Skeletal muscle tissue (tissue), 4 donors: ENCODE results near the gene CCDC60. TPM values are rescaled to one million over a fixed set of nuclear protein-coding genes. Genes with fewer than 3 reads are reported as not detected.

ENCODE experiments used
- H3K27ac ChIP-seq: one replicate; pipeline ENCODE4 v1.7.0; 2013; ENCODE audit warnings: mild to moderate bottlenecking, low read depth, low read length, inconsistent platforms
- H3K27me3 ChIP-seq, 3 donors: one replicate each; pipeline ENCODE4 v1.7.0; 2013; ENCODE audit warnings: low read length in 3 of 3; ENCODE audit not compliant: control insufficient read depth in 3 of 3, insufficient read depth in 3 of 3
- H3K36me3 ChIP-seq, 3 donors: one replicate each; pipeline ENCODE4 v1.7.0; 2013; ENCODE audit warnings: low read length in 3 of 3; ENCODE audit not compliant: control insufficient read depth in 3 of 3, insufficient read depth in 3 of 3
- H3K4me1 ChIP-seq, 3 donors: one replicate each; pipeline ENCODE4 v1.7.0; 2013; ENCODE audit warnings: low read length in 3 of 3, mild to moderate bottlenecking in 3 of 3; ENCODE audit not compliant: control insufficient read depth in 3 of 3, insufficient read depth in 3 of 3
- H3K4me3 ChIP-seq, 3 donors: one replicate each; pipeline ENCODE4 v1.7.0; 2013; ENCODE audit warnings: low read length in 3 of 3
- H3K9ac ChIP-seq, 3 donors: one replicate each; pipeline ENCODE4 v1.7.0; 2013; ENCODE audit warnings: low read length in 3 of 3, mild to moderate bottlenecking in 3 of 3, moderate library complexity in 2 of 3, low read depth in 1 of 3
- H3K9me3 ChIP-seq, 3 donors: one replicate each; pipeline ENCODE4 v1.7.0; 2013; ENCODE audit warnings: low read length in 3 of 3; ENCODE audit not compliant: control insufficient read depth in 3 of 3
- total RNA-seq: library from RNA; depleted of rRNA; stranded (reverse); fragments of >200 nt; gene quantifications from one replicate; pipeline ENCODE4 v1.2.3, GENCODE V29; 2014
- donor health status: Osteomylitis.

CCDC60 gene
- total RNA-seq, 1 donor from 2014 or later: not detected

- H3K4me3 ChIP-seq: no peak overlapping the region
- H3K27me3 ChIP-seq: no peaks in the 10 kb centered on the region
- H3K27ac ChIP-seq: no peak overlapping the region
- no peaks in the 10 kb centered on the region for H3K36me3 ChIP-seq
- H3K9ac ChIP-seq: no peak overlapping the region
- no peaks in the 10 kb centered on the region for H3K9me3 ChIP-seq
- H3K4me1 ChIP-seq: peaks cover 3 to 10% (median 4%) of the 10 kb centered on the region in 3 donors
These were observed 41.3 kb downstream of the CCDC60 start for GRCh38 chr12:119375883-119376190.

GRCh38 chr12:119378903-119379302 is 44.4 kb downstream of the CCDC60 start:
- no peak overlapping the region for H3K4me3 ChIP-seq
- H3K27me3 ChIP-seq: no peaks in the 10 kb centered on the region
- peaks cover 3 to 10% (median 4%) of the 10 kb centered on the region in 3 donors for H3K4me1 ChIP-seq
- H3K27ac ChIP-seq: no peak overlapping the region
- no peak overlapping the region for H3K9ac ChIP-seq
- no peaks in the 10 kb centered on the region for H3K36me3 ChIP-seq
- peaks cover 0 to 2% (median 0%) of the 10 kb centered on the region in 3 donors for H3K9me3 ChIP-seq

GRCh38 chr12:119381471-119382235 is 47.1 kb downstream of the CCDC60 start:
- peaks cover 3 to 19% (median 4%) of the 10 kb centered on the region in 3 donors for H3K4me1 ChIP-seq
- H3K27me3 ChIP-seq: no peaks in the 10 kb centered on the region
- H3K9me3 ChIP-seq: peaks cover 0 to 2% (median 0%) of the 10 kb centered on the region in 3 donors
- no peak overlapping the region for H3K9ac ChIP-seq
- no peak overlapping the region for H3K27ac ChIP-seq
- H3K36me3 ChIP-seq: no peaks in the 10 kb centered on the region
- H3K4me3 ChIP-seq: no peak overlapping the region

- Histone ChIP-seq H3K4me3 (no peak overlapping the region), H3K9ac (no peak overlapping the region), H3K36me3 (no peaks in the 10 kb centered on the region), H3K4me1 (peaks cover 3 to 19% (median 4%) of the 10 kb centered on the region in 3 donors), H3K9me3 (peaks cover 0 to 2% (median 0%) of the 10 kb centered on the region in 3 donors), H3K27ac (no peak overlapping the region), H3K27me3 (no peaks in the 10 kb centered on the region)
These were observed 48.7 kb downstream of the CCDC60 start for GRCh38 chr12:119383206-119383605.

DNA sequence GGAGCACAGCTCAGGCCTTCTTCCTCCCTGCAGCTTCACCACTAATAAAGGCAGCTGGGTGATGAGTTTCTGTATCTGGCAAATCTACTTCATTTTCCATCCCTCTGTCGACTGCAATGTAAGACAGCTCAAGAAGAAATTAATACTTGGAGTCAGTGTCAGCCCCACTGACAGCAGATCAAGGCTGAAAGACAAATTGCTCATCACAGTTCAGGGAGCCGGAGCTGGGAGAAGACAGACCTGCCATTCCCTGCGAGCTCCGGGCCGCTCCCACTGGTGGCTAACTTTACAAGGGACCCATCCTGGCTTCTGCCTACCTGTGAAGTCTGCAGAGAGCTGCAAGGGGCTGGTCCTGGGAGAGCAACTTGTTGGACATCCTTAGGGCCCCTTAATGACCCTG is 49.8 kb downstream of the CCDC60 start:
- H3K9ac ChIP-seq: no peak overlapping the region
- H3K36me3 ChIP-seq: no peaks in the 10 kb centered on the region

GRCh38 chr12:119385659-119386058 is 51.1 kb downstream of the CCDC60 start:
- H3K27me3 ChIP-seq: no peaks in the 10 kb centered on the region
- peaks cover 0 to 10% (median 0%) of the 10 kb centered on the region in 3 donors for H3K4me1 ChIP-seq

More for the DNA sequence above, 49.8 kb downstream of the CCDC60 start:
- Histone ChIP-seq H3K27me3 (no peaks in the 10 kb centered on the region), H3K4me3 (no peak overlapping the region), H3K4me1 (peaks cover 0 to 10% (median under 1%) of the 10 kb centered on the region in 3 donors), H3K27ac (no peak overlapping the region), H3K9me3 (peaks cover 0 to 2% (median 0%) of the 10 kb centered on the region in 3 donors)

GRCh38 chr12:119389687-119390086 is 55.2 kb downstream of the CCDC60 start:
- no peak overlapping the region for H3K27ac ChIP-seq
- H3K9me3 ChIP-seq: no peaks in the 10 kb centered on the region
- no peaks in the 10 kb centered on the region for H3K36me3 ChIP-seq
- peaks cover 0 to 4% (median 0%) of the 10 kb centered on the region in 3 donors for H3K4me1 ChIP-seq
- H3K9ac ChIP-seq: no peak overlapping the region
- H3K4me3 ChIP-seq: no peak overlapping the region
- no peaks in the 10 kb centered on the region for H3K27me3 ChIP-seq

More at GRCh38 chr12:119385659-119386058, 51.1 kb downstream of the CCDC60 start:
- Histone ChIP-seq H3K27ac (no peak overlapping the region), H3K9ac (no peak overlapping the region), H3K36me3 (no peaks in the 10 kb centered on the region), H3K4me3 (no peak overlapping the region), H3K9me3 (peaks cover 0 to 2% (median 0%) of the 10 kb centered on the region in 3 donors)

DNA sequence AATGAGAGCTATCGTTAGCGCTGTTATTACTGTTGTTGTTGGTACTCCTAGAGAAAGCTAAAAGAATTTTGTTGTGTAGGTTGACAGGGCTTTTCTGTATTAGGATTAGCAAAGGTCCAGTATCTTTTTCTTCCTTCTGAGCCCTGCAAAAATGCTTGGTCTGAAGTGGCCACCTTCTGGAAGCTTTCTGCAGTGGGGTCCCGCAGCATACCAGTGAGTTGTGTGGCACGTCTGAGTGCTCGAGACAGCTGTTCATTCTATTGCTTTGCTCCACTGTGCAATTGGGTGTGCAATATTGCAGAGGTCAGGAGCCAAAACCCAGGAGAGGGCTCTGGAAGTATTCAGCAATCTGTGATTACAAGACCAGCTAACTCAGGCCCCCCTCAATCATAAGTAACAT is 57.1 kb downstream of the CCDC60 start:
- Histone ChIP-seq H3K9ac (no peak overlapping the region), H3K36me3 (no peaks in the 10 kb centered on the region), H3K27me3 (no peaks in the 10 kb centered on the region), H3K4me3 (no peak overlapping the region), H3K4me1 (no peaks in the 10 kb centered on the region), H3K27ac (no peak overlapping the region), H3K9me3 (no peaks in the 10 kb centered on the region)

GRCh38 chr12:119393677-119394076 is 59.1 kb downstream of the CCDC60 start:
- Histone ChIP-seq H3K4me3 (no peak overlapping the region), H3K4me1 (no peaks in the 10 kb centered on the region), H3K36me3 (no peaks in the 10 kb centered on the region), H3K9me3 (no peaks in the 10 kb centered on the region), H3K27me3 (no peaks in the 10 kb centered on the region), H3K27ac (no peak overlapping the region), H3K9ac (no peak overlapping the region)

- no peak overlapping the region for H3K9ac ChIP-seq
- H3K9me3 ChIP-seq: no peaks in the 10 kb centered on the region
- H3K4me1 ChIP-seq: no peaks in the 10 kb centered on the region
- H3K27me3 ChIP-seq: peaks cover 0 to 3% (median 3%) of the 10 kb centered on the region in 3 donors
- H3K4me3 ChIP-seq: no peak overlapping the region
- no peaks in the 10 kb centered on the region for H3K36me3 ChIP-seq
- H3K27ac ChIP-seq: no peak overlapping the region
These were observed 63.0 kb downstream of the CCDC60 start for GRCh38 chr12:119397540-119397939.
